Bronchial epithelial cell (primary cell): Measurements from ENCODE around the gene ACBD4. TPM values are rescaled to one million over a fixed set of nuclear protein-coding genes. Genes with fewer than 3 reads are reported as not detected.

ENCODE experiments used
- DNase-seq: peaks from one replicate; pipeline ENCODE4 v3.0.0-alpha.2; 2010; ENCODE audit warnings: low read depth
- FAIRE-seq: peaks from 2 replicates; lab custom pipeline; 2011; peaks lifted over from hg19 to GRCh38; lab: Jason Lieb, UNC
- H3K27me3 ChIP-seq: 2 replicates; pipeline ENCODE4 v1.5.1; 2011; ENCODE audit warnings: low read length; ENCODE audit not compliant: control insufficient read depth, insufficient read depth
- H3K36me3 ChIP-seq: 2 replicates; pipeline ENCODE4 v1.5.1; 2011; ENCODE audit warnings: low read length; ENCODE audit not compliant: control insufficient read depth, insufficient read depth
- H3K4me3 ChIP-seq: 2 replicates; pipeline ENCODE4 v1.5.1; 2011; ENCODE audit warnings: mild to moderate bottlenecking, low read depth, low read length, control low read depth
- total RNA-seq: library from RNA; depleted of rRNA; stranded (reverse); fragments of >200 nt; gene quantifications from 2 replicates; pipeline ENCODE4 v1.2.1, GENCODE V29; 2014
- TF ChIP-seq, protein P1 (sequence below): IDR thresholded peaks from 2 replicates; pipeline ENCODE4 v1.5.1; 2011; ENCODE audit warnings: mild to moderate bottlenecking, moderate library complexity, low read length, control low read depth, inconsistent platforms; ENCODE audit not compliant: insufficient read depth, severe bottlenecking

ACBD4 gene
- total RNA-seq, 1 donor from 2014 or later = 6.1 TPM

DNA sequence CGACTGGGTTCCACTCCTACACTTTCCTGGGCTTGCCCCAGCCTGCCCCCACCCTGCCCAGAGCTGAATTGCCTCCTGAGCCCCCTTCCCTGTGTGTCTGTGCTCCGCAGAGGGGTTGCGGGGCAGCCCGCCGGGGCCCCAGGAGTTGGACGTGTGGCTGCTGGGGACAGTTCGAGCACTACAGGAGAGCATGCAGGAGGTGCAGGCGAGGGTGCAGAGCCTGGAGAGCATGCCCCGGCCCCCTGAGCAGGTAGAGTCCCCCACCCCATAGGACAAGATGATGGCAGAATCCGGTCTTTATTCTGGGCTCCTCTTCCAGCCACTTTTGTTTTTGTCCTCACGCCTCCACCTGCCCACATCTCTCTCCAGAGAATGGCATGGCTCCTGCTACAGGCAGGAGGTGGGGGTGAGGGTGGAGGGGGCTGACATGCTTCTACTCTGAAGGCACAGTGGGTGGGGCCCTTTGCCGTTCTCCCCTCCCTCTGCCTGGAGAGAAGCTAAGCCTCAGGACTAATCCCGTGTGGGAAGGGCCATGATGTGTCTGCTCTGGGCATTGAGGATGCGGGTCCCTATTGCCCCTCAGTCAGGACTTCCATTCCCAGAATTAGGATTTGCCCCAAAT, 3.5 kb downstream of the ACBD4 start:
- FAIRE-seq (no peak), DNase-seq (no peak)
- H3K36me3 ChIP-seq = no peaks in the 10 kb centered on the region
- H3K27me3 ChIP-seq = no peaks in the 10 kb centered on the region
- TF ChIP-seq, protein P1, sequence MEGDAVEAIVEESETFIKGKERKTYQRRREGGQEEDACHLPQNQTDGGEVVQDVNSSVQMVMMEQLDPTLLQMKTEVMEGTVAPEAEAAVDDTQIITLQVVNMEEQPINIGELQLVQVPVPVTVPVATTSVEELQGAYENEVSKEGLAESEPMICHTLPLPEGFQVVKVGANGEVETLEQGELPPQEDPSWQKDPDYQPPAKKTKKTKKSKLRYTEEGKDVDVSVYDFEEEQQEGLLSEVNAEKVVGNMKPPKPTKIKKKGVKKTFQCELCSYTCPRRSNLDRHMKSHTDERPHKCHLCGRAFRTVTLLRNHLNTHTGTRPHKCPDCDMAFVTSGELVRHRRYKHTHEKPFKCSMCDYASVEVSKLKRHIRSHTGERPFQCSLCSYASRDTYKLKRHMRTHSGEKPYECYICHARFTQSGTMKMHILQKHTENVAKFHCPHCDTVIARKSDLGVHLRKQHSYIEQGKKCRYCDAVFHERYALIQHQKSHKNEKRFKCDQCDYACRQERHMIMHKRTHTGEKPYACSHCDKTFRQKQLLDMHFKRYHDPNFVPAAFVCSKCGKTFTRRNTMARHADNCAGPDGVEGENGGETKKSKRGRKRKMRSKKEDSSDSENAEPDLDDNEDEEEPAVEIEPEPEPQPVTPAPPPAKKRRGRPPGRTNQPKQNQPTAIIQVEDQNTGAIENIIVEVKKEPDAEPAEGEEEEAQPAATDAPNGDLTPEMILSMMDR = no peak
- H3K4me3 ChIP-seq = no peak overlapping the region

DNA sequence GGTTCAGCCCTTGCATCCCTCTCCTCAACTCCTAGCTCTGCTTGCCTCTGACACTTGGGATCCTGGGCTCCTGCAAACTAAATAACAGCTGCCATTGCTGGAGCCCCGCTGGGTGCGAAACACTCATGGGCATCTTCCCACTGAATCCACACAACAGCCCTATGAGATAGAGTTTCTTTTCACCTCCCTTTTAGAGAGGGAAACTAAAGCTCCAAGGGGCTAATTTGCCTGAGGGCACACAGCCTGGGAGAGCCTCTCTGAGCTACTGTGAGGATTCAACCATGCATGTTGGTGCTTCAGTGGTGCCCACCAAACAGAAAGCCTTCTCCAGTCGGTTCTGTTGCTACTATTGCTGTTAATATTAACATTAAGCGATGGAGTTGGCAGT, 4.0 kb downstream of the ACBD4 start:
- TF ChIP-seq, protein P1 = no peak
- no peak overlapping the region for H3K4me3 ChIP-seq
- FAIRE-seq (no peak), DNase-seq (no peak)
- H3K36me3 ChIP-seq = no peaks in the 10 kb centered on the region
- H3K27me3 ChIP-seq = no peaks in the 10 kb centered on the region

DNA sequence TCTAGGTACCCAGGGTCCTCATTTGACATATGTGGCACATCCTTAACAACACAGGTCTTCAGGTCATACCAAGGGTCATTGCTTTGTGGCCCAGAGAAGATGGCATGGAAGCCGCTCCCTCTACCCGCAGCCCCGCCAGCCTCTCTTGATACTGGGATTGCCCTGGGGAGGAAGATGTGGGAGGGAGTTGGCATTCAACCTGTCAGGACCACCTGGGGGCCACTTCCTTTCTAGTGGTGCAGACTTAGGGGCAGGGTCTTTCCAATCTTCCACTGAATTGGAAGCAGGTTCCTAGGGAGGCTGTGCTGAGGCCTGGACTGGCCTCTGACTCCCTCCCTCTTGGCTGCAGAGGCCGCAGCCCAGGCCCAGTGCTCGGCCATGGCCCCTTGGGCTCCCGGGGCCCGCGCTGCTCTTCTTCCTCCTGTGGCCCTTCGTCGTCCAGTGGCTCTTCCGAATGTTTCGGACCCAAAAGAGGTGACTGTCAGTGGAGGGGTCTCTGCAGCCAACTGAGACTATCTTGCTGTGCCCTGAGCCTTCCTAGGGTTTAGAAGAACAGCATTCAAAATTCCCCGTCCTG, 7.7 kb downstream of the ACBD4 start:
- Histone ChIP-seq H3K27me3 (no peaks in the 10 kb centered on the region), H3K36me3 (no peaks in the 10 kb centered on the region), H3K4me3 (no peak overlapping the region)
- FAIRE-seq (no peak), DNase-seq (no peak)
- TF ChIP-seq, protein P1 = no peak

DNA sequence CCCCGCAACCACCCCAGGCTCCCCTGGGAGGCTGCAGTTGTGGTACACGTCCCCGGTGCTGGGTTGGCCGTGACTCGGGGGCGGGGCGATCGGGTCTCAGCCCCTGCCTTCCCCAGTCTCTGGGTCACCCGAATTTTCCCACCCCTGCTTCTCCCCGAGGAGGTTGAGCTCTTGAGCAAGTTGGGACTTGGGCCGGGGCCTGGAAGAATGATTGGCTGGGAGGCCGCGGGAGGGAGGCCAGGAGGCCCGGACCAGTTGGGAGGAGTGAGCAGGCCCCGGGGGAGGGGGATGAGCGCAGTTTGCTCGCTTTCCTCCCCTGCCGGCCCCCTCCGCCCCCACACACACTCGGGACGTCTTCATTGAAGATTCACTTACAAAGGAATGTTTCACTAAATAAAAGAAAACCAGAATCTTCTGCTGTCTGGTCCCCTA, 8.3 kb downstream of the ACBD4 start:
- Histone ChIP-seq H3K36me3 (no peaks in the 10 kb centered on the region), H3K4me3 (peak overlapping the region; percentile 41), H3K27me3 (no peaks in the 10 kb centered on the region)
- TF ChIP-seq, protein P1 = no peak
- FAIRE-seq = no peak
- no peak for DNase-seq

DNA sequence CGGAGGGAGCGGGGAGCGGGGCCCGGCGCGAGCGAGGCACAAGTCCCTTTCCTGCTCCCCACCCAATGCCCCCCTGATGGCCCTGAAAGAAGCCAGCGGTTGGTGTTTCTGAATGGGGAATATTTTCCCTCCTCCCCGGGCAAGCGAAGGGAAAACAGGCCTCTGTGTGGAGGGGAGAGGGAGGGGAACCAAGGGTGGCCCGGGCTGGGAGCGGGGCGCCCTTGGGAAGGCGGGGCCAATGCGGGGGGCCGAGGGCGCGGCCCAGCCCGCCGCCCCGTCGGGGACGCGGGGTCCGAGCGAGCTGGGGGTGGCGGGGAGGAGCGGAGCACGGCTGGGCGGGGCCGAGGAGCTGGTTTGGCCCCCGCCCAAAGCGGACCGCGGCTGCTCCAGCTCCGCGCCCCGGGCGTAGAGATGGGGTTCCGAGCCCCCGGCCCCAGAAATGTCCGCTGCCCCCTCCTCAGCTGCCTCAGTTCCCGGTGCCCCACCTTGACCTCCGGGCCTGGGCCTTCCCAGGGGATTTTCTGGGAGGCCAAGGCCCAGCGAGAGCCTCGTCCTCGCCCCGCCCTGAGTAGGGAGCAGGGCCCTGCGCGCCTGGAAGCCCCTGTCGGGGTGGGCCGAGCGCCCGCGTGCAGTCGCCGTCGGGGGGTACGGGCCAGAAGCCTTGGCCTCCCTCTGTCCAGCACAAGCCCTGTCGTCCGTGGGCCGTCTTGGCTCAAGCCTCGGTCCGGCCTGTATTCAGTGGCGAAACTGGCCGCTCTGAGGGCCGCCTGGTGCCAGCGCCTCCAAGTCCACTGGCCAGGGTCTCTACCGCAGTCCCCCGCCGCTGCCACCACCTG, 8.9 kb downstream of the ACBD4 start:
- peak overlapping the region; percentile 41 for H3K4me3 ChIP-seq
- FAIRE-seq (no peak), DNase-seq (no peak)
- H3K36me3 ChIP-seq = no peaks in the 10 kb centered on the region
- H3K27me3 ChIP-seq = no peaks in the 10 kb centered on the region
- TF ChIP-seq, protein P1 = no peak
